Neuronal stem cell (in vitro differentiated cells): Measurements from ENCODE around the gene SARNP.

ENCODE experiments used
- DNase-seq: peaks from one replicate; pipeline ENCODE4 v3.0.0-alpha.2; 2013; ENCODE audit warnings: low spot score
- H2AFZ ChIP-seq: one replicate; pipeline ENCODE4 v1.6.1; 2013; ENCODE audit warnings: mild to moderate bottlenecking, low read length, inconsistent platforms
- H2AK5ac ChIP-seq: 2 replicates; pipeline ENCODE4 v1.6.1; 2013; ENCODE audit warnings: low read depth, mild to moderate bottlenecking, inconsistent platforms, low read length, moderate library complexity, mixed read lengths
- H2BK120ac ChIP-seq: 2 replicates; pipeline ENCODE4 v1.6.1; 2013; ENCODE audit warnings: low read depth, mild to moderate bottlenecking, inconsistent platforms, low read length, moderate library complexity, mixed read lengths
- H2BK12ac ChIP-seq: one replicate; pipeline ENCODE4 v1.6.1; 2013; ENCODE audit warnings: low read length, inconsistent platforms
- H2BK15ac ChIP-seq: 2 replicates; pipeline ENCODE4 v1.6.1; 2013; ENCODE audit warnings: mild to moderate bottlenecking, low read length, inconsistent platforms, mixed read lengths
- H2BK5ac ChIP-seq: one replicate; pipeline ENCODE4 v1.6.1; 2013; ENCODE audit warnings: inconsistent platforms, mild to moderate bottlenecking, low read length, moderate library complexity
- H3K14ac ChIP-seq: one replicate; pipeline ENCODE4 v1.6.1; 2013; ENCODE audit warnings: low read length, inconsistent platforms
- H3K18ac ChIP-seq: 2 replicates; pipeline ENCODE4 v1.6.1; 2013; ENCODE audit warnings: low read length, inconsistent platforms
- H3K23ac ChIP-seq: 2 replicates; pipeline ENCODE4 v1.6.1; 2013; ENCODE audit warnings: low read depth, mild to moderate bottlenecking, mixed read lengths, low read length, inconsistent platforms; ENCODE audit not compliant: poor library complexity
- H3K27ac ChIP-seq: replicated peaks from 3 replicates; pipeline ENCODE4 v1.5.1; 2013; ENCODE audit warnings: low read length, inconsistent platforms
- H3K27me3 ChIP-seq, 3 experiments: 2 replicates each; pipeline ENCODE4 v1.6.1; 2013; ENCODE audit warnings: low read length in 3 of 3, mild to moderate bottlenecking in 2 of 3, inconsistent platforms in 1 of 3, low read depth in 1 of 3, mixed read lengths in 1 of 3, moderate library complexity in 1 of 3; ENCODE audit not compliant: control insufficient read depth in 3 of 3, insufficient read depth in 3 of 3
- H3K36me3 ChIP-seq, 2 donors: replicated peaks in 1 of 2; 2 replicates each; pipeline ENCODE4 v1.6.1; 2013; ENCODE audit warnings: low read length in 2 of 2; ENCODE audit not compliant: control insufficient read depth in 2 of 2, insufficient read depth in 2 of 2
- H3K4ac ChIP-seq: 2 replicates; pipeline ENCODE4 v1.6.1; 2013; ENCODE audit warnings: inconsistent platforms, mild to moderate bottlenecking, low read length, moderate library complexity
- H3K4me1 ChIP-seq, 2 donors: 1 replicate in 1 of 2; 2 replicates in 1 of 2; pipeline ENCODE4 v1.6.1; 2013; ENCODE audit warnings: low read length in 2 of 2, low read depth in 1 of 2; ENCODE audit not compliant: control insufficient read depth in 2 of 2, insufficient read depth in 1 of 2
- H3K4me2 ChIP-seq: one replicate; pipeline ENCODE4 v1.6.1; 2013; ENCODE audit warnings: mild to moderate bottlenecking, low read length, inconsistent platforms; ENCODE audit not compliant: insufficient read depth, poor library complexity, severe bottlenecking
- H3K4me3 ChIP-seq, 2 donors: 2 replicates each; pipeline ENCODE4 v1.5.1; 2013; ENCODE audit warnings: low read length in 2 of 2, mild to moderate bottlenecking in 2 of 2, inconsistent platforms in 1 of 2, moderate library complexity in 1 of 2
- H3K79me1 ChIP-seq: one replicate; pipeline ENCODE4 v1.6.1; 2013; ENCODE audit warnings: low read depth, mild to moderate bottlenecking, inconsistent platforms, low read length, moderate library complexity
- H3K9ac ChIP-seq: one replicate; pipeline ENCODE4 v1.6.1; 2013; ENCODE audit warnings: mild to moderate bottlenecking, low read depth, low read length, inconsistent platforms; ENCODE audit not compliant: poor library complexity
- H3K9me3 ChIP-seq, 2 donors: replicated peaks in 1 of 2; 2 replicates each; pipeline versions ENCODE3 to v1.6.1; 2013; ENCODE audit warnings: low read length in 2 of 2, mild to moderate bottlenecking in 2 of 2, inconsistent platforms in 1 of 2, low read depth in 1 of 2, mixed read lengths in 1 of 2, moderate library complexity in 1 of 2; ENCODE audit not compliant: control insufficient read depth in 2 of 2, insufficient read depth in 1 of 2
- H4K8ac ChIP-seq: one replicate; pipeline ENCODE4 v1.6.1; 2013; ENCODE audit warnings: low read depth, mild to moderate bottlenecking, inconsistent platforms, low read length, moderate library complexity
- H4K91ac ChIP-seq: one replicate; pipeline ENCODE4 v1.6.1; 2013; ENCODE audit warnings: low read length, low read depth, mild to moderate bottlenecking, inconsistent platforms; ENCODE audit not compliant: poor library complexity
- WGBS, 2 donors: extraction: QIAGEN DNeasy Blood & Tissue Kit; methylation state at CpG; one replicate each; pipeline ENCODE4 v1.1.7; 2013; ENCODE audit warnings: missing lambda C conversion rate in 2 of 2, mixed read lengths in 1 of 2; ENCODE audit not compliant: insufficient read length in 2 of 2, insufficient replicate concordance in 1 of 2; ENCODE audit errors: extremely low coverage in 2 of 2; 5-methylcytosine and 5-hydroxymethylcytosine counted together

Gene SARNP

GRCh38 chr12:55862286-55862685, 44.8 kb upstream of the SARNP start:
- Histone ChIP-seq H2AFZ (no peak overlapping the region), H3K36me3 (no peaks in the 10 kb centered on the region), H3K79me1 (no peaks in the 10 kb centered on the region), H3K9ac (no peak overlapping the region), H2BK120ac (no peak overlapping the region), H3K23ac (no peak overlapping the region), H3K27ac (no peak overlapping the region), H3K27me3 (peaks cover 0 to 3% (median 0%) of the 10 kb centered on the region in 3 experiments), H3K4me2 (no peak overlapping the region), H4K91ac (no peak overlapping the region), H3K14ac (no peak overlapping the region), H3K4ac (no peak overlapping the region), H2BK12ac (no peak overlapping the region), H3K4me3 (no peak overlapping the region), H2BK15ac (no peak overlapping the region), H3K18ac (no peak overlapping the region), H2BK5ac (no peak overlapping the region), H2AK5ac (no peak overlapping the region), H3K4me1 (no peaks in the 10 kb centered on the region), H4K8ac (no peak overlapping the region), H3K9me3 (peaks cover 2 to 4% of the 10 kb centered on the region in 2 donors)
- no peak for DNase-seq

- Histone ChIP-seq H3K14ac (no peak overlapping the region), H2BK12ac (no peak overlapping the region), H3K79me1 (no peaks in the 10 kb centered on the region), H2AK5ac (no peak overlapping the region), H2BK5ac (no peak overlapping the region), H3K36me3 (no peaks in the 10 kb centered on the region), H3K4me1 (no peaks in the 10 kb centered on the region), H3K9ac (no peak overlapping the region), H4K91ac (no peak overlapping the region), H3K9me3 (peaks cover 2 to 4% of the 10 kb centered on the region in 2 donors), H4K8ac (no peak overlapping the region), H3K4me3 (no peak overlapping the region), H2BK15ac (no peak overlapping the region), H3K23ac (no peak overlapping the region), H3K27ac (no peak overlapping the region), H2AFZ (no peak overlapping the region), H3K27me3 (peaks cover 0 to 3% (median 0%) of the 10 kb centered on the region in 3 experiments), H3K4me2 (no peak overlapping the region), H3K4ac (no peak overlapping the region), H2BK120ac (no peak overlapping the region), H3K18ac (no peak overlapping the region)
- no CpG with 5 or more reads among the region's 3 CpGs for WGBS, 2 donors
- no peak for DNase-seq
Observed at GRCh38 chr12:55861871-55862270, 44.3 kb upstream of the SARNP start.

DNA sequence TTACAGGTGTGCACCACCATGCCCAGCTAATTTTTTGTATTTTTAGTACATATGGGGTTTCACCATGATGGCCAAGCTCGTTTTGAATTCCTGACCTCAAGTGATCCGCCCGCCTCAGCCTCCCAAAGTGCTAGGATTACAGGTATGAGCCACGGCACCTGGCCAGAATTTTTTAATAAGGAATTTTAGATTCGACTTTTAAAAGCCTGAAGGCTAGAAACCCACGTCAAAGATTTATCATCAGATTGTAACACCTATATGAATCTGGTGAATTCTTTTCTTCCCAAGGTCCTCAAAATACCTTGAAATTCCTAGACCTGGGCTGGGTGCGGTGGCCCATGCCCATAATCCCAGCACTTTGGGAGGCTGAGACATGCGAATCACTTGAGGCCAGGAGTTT, 43.9 kb upstream of the SARNP start:
- no peak overlapping the region for H2BK120ac ChIP-seq

GRCh38 chr12:55852740-55853139, 35.2 kb upstream of the SARNP start:
- Histone ChIP-seq H3K27me3 (no peaks in the 10 kb centered on the region), H3K23ac (no peak overlapping the region), H2AK5ac (no peak overlapping the region), H4K91ac (no peak overlapping the region), H2AFZ (no peak overlapping the region), H3K9ac (no peak overlapping the region), H3K27ac (no peak overlapping the region), H3K4me2 (no peak overlapping the region), H3K36me3 (no peaks in the 10 kb centered on the region), H2BK120ac (no peak overlapping the region), H3K4ac (no peak overlapping the region), H2BK12ac (no peak overlapping the region), H3K4me1 (peaks cover 15 to 19% of the 10 kb centered on the region in 2 donors), H3K9me3 (no peaks in the 10 kb centered on the region), H3K4me3 (no peak overlapping the region), H3K14ac (no peak overlapping the region), H2BK15ac (no peak overlapping the region), H2BK5ac (no peak overlapping the region), H3K79me1 (no peaks in the 10 kb centered on the region), H4K8ac (no peak overlapping the region), H3K18ac (no peak overlapping the region)
- DNase-seq, result no peak
- no CpG with 5 or more reads among the region's 1 CpG for WGBS, 2 donors

More for the DNA sequence above, 43.9 kb upstream of the SARNP start:
- H2AK5ac ChIP-seq, result no peak overlapping the region
- no peak overlapping the region for H2BK5ac ChIP-seq
- no peaks in the 10 kb centered on the region for H3K79me1 ChIP-seq
- H3K4me1 ChIP-seq, result no peaks in the 10 kb centered on the region
- H3K27ac ChIP-seq, result no peak overlapping the region
- WGBS, 2 donors, result no CpG with 5 or more reads among the region's 8 CpGs
- H4K8ac ChIP-seq, result no peak overlapping the region
- no peaks in the 10 kb centered on the region for H3K36me3 ChIP-seq
- peaks cover 0 to 3% (median 0%) of the 10 kb centered on the region in 3 experiments for H3K27me3 ChIP-seq
- no peak overlapping the region for H3K14ac ChIP-seq
- H4K91ac ChIP-seq, result no peak overlapping the region
- peaks cover 2 to 4% of the 10 kb centered on the region in 2 donors for H3K9me3 ChIP-seq
- no peak overlapping the region for H3K9ac ChIP-seq
- H2BK15ac ChIP-seq, result no peak overlapping the region
- no peak overlapping the region for H3K4me3 ChIP-seq
- H2AFZ ChIP-seq, result no peak overlapping the region
- H3K4ac ChIP-seq, result no peak overlapping the region
- no peak overlapping the region for H3K18ac ChIP-seq
- no peak for DNase-seq
- no peak overlapping the region for H3K4me2 ChIP-seq
- H3K23ac ChIP-seq, result no peak overlapping the region
- no peak overlapping the region for H2BK12ac ChIP-seq
